ENCODE data around the gene GRPEL2. TPM values are rescaled to one million over a fixed set of nuclear protein-coding genes. Genes with fewer than 3 reads are reported as not detected.

Gene GRPEL2
- total and polyA plus RNA-seq, 2 donors (not counting 3 experiments of a cell fraction or from before 2014, with no cell fraction given): 7.6 to 32.5 TPM

- H3K9ac ChIP-seq (replicated peaks; ENCODE audit: extremely low read depth, insufficient read depth, low read length): no peak overlapping the region
- intact Hi-C loops (cut with micrococcal nuclease): no loop called here
- H3K4me3 ChIP-seq (replicated peaks in 1 of 3; ENCODE audit: insufficient read depth in 1 of 3, low read depth in 1 of 3, low read length in 3 of 3): no peak overlapping the region
- no peak overlapping the region for H2AFZ ChIP-seq (ENCODE audit: low read depth, low read length)
- no TSS peak for BruUV-seq (replicated peaks)
- H3K36me3 ChIP-seq (ENCODE audit: control insufficient read depth in 2 of 2, extremely low read depth in 1 of 2, insufficient read depth in 2 of 2, low read length in 2 of 2): no peaks in the 10 kb centered on the region
- H3K9me3 ChIP-seq (replicated peaks; ENCODE audit: control insufficient read depth, insufficient read depth, low read length): no peaks in the 10 kb centered on the region
- H4K20me1 ChIP-seq (replicated peaks; ENCODE audit: control insufficient read depth, extremely low read depth, insufficient read depth, low read length): no peaks in the 10 kb centered on the region
- H3K27ac ChIP-seq (ENCODE audit: insufficient read depth, low read depth, low read length): no peak overlapping the region
- no peak for TF ChIP-seq EZH2 (IDR thresholded peaks at IDR 0.05; ENCODE audit: borderline replicate concordance, low read depth, low read length, severe bottlenecking)
- TF ChIP-seq JUN (IDR thresholded peaks at IDR 0.05; ENCODE audit: borderline replicate concordance, insufficient read depth, insufficient read length, low read depth): no peak
- no peak for TF ChIP-seq POLR2A (IDR thresholded peaks at IDR 0.05; ENCODE audit: low read depth, low read length)
- no peak for TF ChIP-seq MYC (IDR thresholded peaks at IDR 0.05; ENCODE audit: low read depth, low read length)
- TF ChIP-seq, protein P1, sequence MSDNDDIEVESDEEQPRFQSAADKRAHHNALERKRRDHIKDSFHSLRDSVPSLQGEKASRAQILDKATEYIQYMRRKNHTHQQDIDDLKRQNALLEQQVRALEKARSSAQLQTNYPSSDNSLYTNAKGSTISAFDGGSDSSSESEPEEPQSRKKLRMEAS (IDR thresholded peaks at IDR 0.05; ENCODE audit: insufficient read depth, insufficient read length): no peak
- no peak for TF ChIP-seq POLR2AphosphoS5 (IDR thresholded peaks at IDR 0.05; ENCODE audit: insufficient read depth, low read depth, low read length)
- TF ChIP-seq, protein P2, sequence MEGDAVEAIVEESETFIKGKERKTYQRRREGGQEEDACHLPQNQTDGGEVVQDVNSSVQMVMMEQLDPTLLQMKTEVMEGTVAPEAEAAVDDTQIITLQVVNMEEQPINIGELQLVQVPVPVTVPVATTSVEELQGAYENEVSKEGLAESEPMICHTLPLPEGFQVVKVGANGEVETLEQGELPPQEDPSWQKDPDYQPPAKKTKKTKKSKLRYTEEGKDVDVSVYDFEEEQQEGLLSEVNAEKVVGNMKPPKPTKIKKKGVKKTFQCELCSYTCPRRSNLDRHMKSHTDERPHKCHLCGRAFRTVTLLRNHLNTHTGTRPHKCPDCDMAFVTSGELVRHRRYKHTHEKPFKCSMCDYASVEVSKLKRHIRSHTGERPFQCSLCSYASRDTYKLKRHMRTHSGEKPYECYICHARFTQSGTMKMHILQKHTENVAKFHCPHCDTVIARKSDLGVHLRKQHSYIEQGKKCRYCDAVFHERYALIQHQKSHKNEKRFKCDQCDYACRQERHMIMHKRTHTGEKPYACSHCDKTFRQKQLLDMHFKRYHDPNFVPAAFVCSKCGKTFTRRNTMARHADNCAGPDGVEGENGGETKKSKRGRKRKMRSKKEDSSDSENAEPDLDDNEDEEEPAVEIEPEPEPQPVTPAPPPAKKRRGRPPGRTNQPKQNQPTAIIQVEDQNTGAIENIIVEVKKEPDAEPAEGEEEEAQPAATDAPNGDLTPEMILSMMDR (IDR thresholded peaks at IDR 0.05; ENCODE audit: extremely low read depth in 1 of 2, insufficient read depth in 1 of 2, low read depth in 1 of 2, low read length in 2 of 2): no peak
- no peak for TF ChIP-seq FOS (IDR thresholded peaks at IDR 0.05; ENCODE audit: borderline replicate concordance, insufficient read depth, low read length)
- no peak for TF ChIP-seq GATA2 (IDR thresholded peaks at IDR 0.05; ENCODE audit: insufficient read depth, insufficient read length, low read depth, low read length)
- H3K9me1 ChIP-seq (replicated peaks; ENCODE audit: control insufficient read depth, extremely low read depth, insufficient read depth, low read length): no peaks in the 10 kb centered on the region
- dilution Hi-C loops (cut with MboI; ENCODE audit: extremely low pct_ligation_motif_present, low sequenced_read_pairs): no loop called here
- CTCF ChIA-PET: interaction anchor here (1.0 to 1.2 kb wide), 2 partner anchors 9 to 39 kb away, joined by 3 read pairs; no protein-coding TSS in a partner anchor
- peaks cover 6% of the 10 kb centered on the region for H3K4me1 ChIP-seq (ENCODE audit: control insufficient read depth, extremely low read depth, insufficient read depth, low read length)
- H3K4me2 ChIP-seq (ENCODE audit: insufficient read depth, low read length): no peak overlapping the region
- H3K27me3 ChIP-seq (ENCODE audit: control insufficient read depth in 2 of 2, insufficient read depth in 2 of 2, low read length in 2 of 2): no peaks in the 10 kb centered on the region
- H3K79me2 ChIP-seq (ENCODE audit: control insufficient read depth, insufficient read depth, low read length): no peaks in the 10 kb centered on the region
- no peak for FAIRE-seq
- POLR2A ChIA-PET: no interaction called here
- no peak for DNase-seq (ENCODE audit: low read depth, low spot score)
These were observed 40.9 kb upstream of the GRPEL2 start for GRCh38 chr5:149304195-149305078.
